ENCODE data around the gene INF2. TPM values are rescaled to one million over a fixed set of nuclear protein-coding genes. Genes with fewer than 3 reads are reported as not detected.
"Not testable (repeated sequence)": the region's sequence is repeated elsewhere in the genome, so short reads cannot be mapped to it uniquely, and the experiment has no call there.

Gene INF2
- total RNA-seq, 2 experiments from 2014 or later: 107 to 110 TPM

GRCh38 chr14:104722938-104723650 is 33.7 kb downstream of the INF2 start:
- no peaks in the 10 kb centered on the region for H3K4me1 Mint-ChIP-seq
- no peak overlapping the region for H3K27ac Mint-ChIP-seq
- DNase-seq (no peak), ATAC-seq (ENCODE audit: low read depth) (no peak)
- H3K27me3 Mint-ChIP-seq: no peaks in the 10 kb centered on the region
- no peaks in the 10 kb centered on the region for H3K36me3 Mint-ChIP-seq
- POLR2A ChIA-PET: interaction anchor here (2.1 kb wide), 1 partner anchor 29 kb away, joined by 8 read pairs; the partner anchor contains the start of gene SIVA1
- H3K4me3 Mint-ChIP-seq: no peak overlapping the region
- no peaks in the 10 kb centered on the region for H3K9me3 Mint-ChIP-seq

GRCh38 chr14:104723651-104724406 is 34.4 kb downstream of the INF2 start, which contains the start of gene ADSS1:
TSS of gene ADSS1 (plus strand) at chr14:104724229. CDS start at chr14:104724271, 42 bp downstream.
- no peak within 1 kb of the TSS for H3K27ac Mint-ChIP-seq
- POLR2A ChIA-PET: no interaction called here
- peak within 1 kb of the TSS; percentile 55 for H3K4me3 Mint-ChIP-seq
- H3K9me3 Mint-ChIP-seq: no peaks in the 10 kb centered on the region
- DNase-seq: peak; percentile 86
- ATAC-seq (ENCODE audit: low read depth): peak; percentile 70
- no peaks in the 10 kb centered on the region for H3K36me3 Mint-ChIP-seq
- H3K27me3 Mint-ChIP-seq: no peaks in the 10 kb centered on the region
- no peaks in the 10 kb centered on the region for H3K4me1 Mint-ChIP-seq

GRCh38 chr14:104724407-104724980 is 35.1 kb downstream of the INF2 start:
- Mint-ChIP-seq H3K27me3 (no peaks in the 10 kb centered on the region), H3K4me3 (peak overlapping the region; percentile 55), H3K9me3 (no peaks in the 10 kb centered on the region), H3K36me3 (no peaks in the 10 kb centered on the region), H3K27ac (no peak overlapping the region), H3K4me1 (no peaks in the 10 kb centered on the region)
- POLR2A ChIA-PET: no interaction called here
- ATAC-seq (ENCODE audit: low read depth): no peak
- peak; percentile 47 for DNase-seq

GRCh38 chr14:104724981-104725771 is 35.8 kb downstream of the INF2 start:
- ATAC-seq (ENCODE audit: low read depth): no peak
- POLR2A ChIA-PET: interaction anchor here (1.5 kb wide), 1 partner anchor 28 kb away, joined by 3 read pairs; the partner anchor contains the start of gene SIVA1
- H3K9me3 Mint-ChIP-seq: no peaks in the 10 kb centered on the region
- H3K36me3 Mint-ChIP-seq: no peaks in the 10 kb centered on the region
- DNase-seq: no peak
- H3K27ac Mint-ChIP-seq: no peak overlapping the region
- peak overlapping the region; percentile 55 for H3K4me3 Mint-ChIP-seq
- no peaks in the 10 kb centered on the region for H3K27me3 Mint-ChIP-seq
- H3K4me1 Mint-ChIP-seq: no peaks in the 10 kb centered on the region

- no peaks in the 10 kb centered on the region for H3K36me3 Mint-ChIP-seq
- ATAC-seq (ENCODE audit: low read depth) (no peak), DNase-seq (no peak)
- POLR2A ChIA-PET: interaction anchor here (1.5 kb wide), 1 partner anchor 27 kb away, joined by 3 read pairs; the partner anchor contains the start of gene SIVA1
- no peaks in the 10 kb centered on the region for H3K27me3 Mint-ChIP-seq
- H3K4me3 Mint-ChIP-seq: peak overlapping the region; percentile 22
- H3K27ac Mint-ChIP-seq: no peak overlapping the region
- H3K9me3 Mint-ChIP-seq: no peaks in the 10 kb centered on the region
- H3K4me1 Mint-ChIP-seq: no peaks in the 10 kb centered on the region
Observed at GRCh38 chr14:104725772-104726548, 36.5 kb downstream of the INF2 start.

GRCh38 chr14:104726600-104727451 is 37.4 kb downstream of the INF2 start:
- no peaks in the 10 kb centered on the region for H3K4me1 Mint-ChIP-seq
- H3K27ac Mint-ChIP-seq: no peak overlapping the region
- no peaks in the 10 kb centered on the region for H3K9me3 Mint-ChIP-seq
- no peaks in the 10 kb centered on the region for H3K36me3 Mint-ChIP-seq
- H3K27me3 Mint-ChIP-seq: no peaks in the 10 kb centered on the region
- POLR2A ChIA-PET: interaction anchor here (1.5 kb wide), 1 partner anchor 26 kb away, joined by 3 read pairs; the partner anchor contains the start of gene SIVA1
- DNase-seq (no peak), ATAC-seq (ENCODE audit: low read depth) (no peak)
- H3K4me3 Mint-ChIP-seq: no peak overlapping the region

GRCh38 chr14:104728631-104729030 is 39.2 kb downstream of the INF2 start:
- Mint-ChIP-seq H3K27ac (no peak overlapping the region), H3K9me3 (no peaks in the 10 kb centered on the region), H3K36me3 (no peaks in the 10 kb centered on the region), H3K27me3 (no peaks in the 10 kb centered on the region), H3K4me1 (no peaks in the 10 kb centered on the region), H3K4me3 (no peak overlapping the region)
- ATAC-seq (ENCODE audit: low read depth): no peak
- POLR2A ChIA-PET: no interaction called here
- no peak for DNase-seq

- H3K9me3 Mint-ChIP-seq; H3K4me1 Mint-ChIP-seq; H3K36me3 Mint-ChIP-seq; ATAC-seq (ENCODE audit: low read depth); H3K27ac Mint-ChIP-seq; DNase-seq; POLR2A ChIA-PET; H3K4me3 Mint-ChIP-seq; H3K27me3 Mint-ChIP-seq: not testable (repeated sequence)
Observed at GRCh38 chr14:104729176-104729834, 39.9 kb downstream of the INF2 start.

- H3K36me3 Mint-ChIP-seq: no peaks in the 10 kb centered on the region
- no peaks in the 10 kb centered on the region for H3K27me3 Mint-ChIP-seq
- ATAC-seq (ENCODE audit: low read depth) (no peak), DNase-seq (no peak)
- no peaks in the 10 kb centered on the region for H3K9me3 Mint-ChIP-seq
- POLR2A ChIA-PET: no interaction called here
- H3K4me1 Mint-ChIP-seq: no peaks in the 10 kb centered on the region
- no peak overlapping the region for H3K27ac Mint-ChIP-seq
- H3K4me3 Mint-ChIP-seq: no peak overlapping the region
Observed at GRCh38 chr14:104729835-104730181, 40.4 kb downstream of the INF2 start.

GRCh38 chr14:104730487-104730886 is 41.1 kb downstream of the INF2 start:
- DNase-seq (no peak), ATAC-seq (ENCODE audit: low read depth) (no peak)
- Mint-ChIP-seq H3K27me3 (peaks cover under 1% of the 10 kb centered on the region), H3K4me3 (no peak overlapping the region), H3K9me3 (no peaks in the 10 kb centered on the region), H3K36me3 (no peaks in the 10 kb centered on the region), H3K27ac (no peak overlapping the region), H3K4me1 (no peaks in the 10 kb centered on the region)
- POLR2A ChIA-PET: no interaction called here

- DNase-seq (no peak), ATAC-seq (ENCODE audit: low read depth) (no peak)
- Mint-ChIP-seq H3K9me3 (no peaks in the 10 kb centered on the region), H3K4me1 (no peaks in the 10 kb centered on the region), H3K36me3 (no peaks in the 10 kb centered on the region), H3K27ac (no peak overlapping the region), H3K4me3 (no peak overlapping the region), H3K27me3 (peaks cover 4% of the 10 kb centered on the region)
- POLR2A ChIA-PET: no interaction called here
Observed at GRCh38 chr14:104731320-104732294, 42.2 kb downstream of the INF2 start.

Measured in activated naive CD8-positive, alpha-beta T cell treated with anti-CD3 and anti-CD28 coated beads, Interleukin-2, amount 10 ng/mL, durations not matched to agents 7 days and 5 days (primary cell).